Spinal cord (tissue), 10 donors: ENCODE measurements around the gene SLCO4A1. TPM values are rescaled to one million over a fixed set of nuclear protein-coding genes. Genes with fewer than 3 reads are reported as not detected.
A peak's percentile ranks its signal among the peaks of the same experiment; 100 is the strongest.

Experiments used
- DNase-seq, 6 donors: peaks; one replicate each; pipeline versions ENCODE4 v3.0.0 to v3.0.0-alpha.2; 2013 to 2015; ENCODE audit warnings: low spot score in 6 of 6, low read depth in 4 of 6
- H3K27ac ChIP-seq: one replicate; pipeline ENCODE4 v1.5.1; 2013; ENCODE audit warnings: low read depth, low read length, control low read depth
- H3K27me3 ChIP-seq: one replicate; pipeline ENCODE4 v1.6.1; 2013; ENCODE audit warnings: low read length; ENCODE audit not compliant: control insufficient read depth, insufficient read depth
- H3K36me3 ChIP-seq: one replicate; pipeline ENCODE4 v1.6.1; 2013; ENCODE audit warnings: low read length; ENCODE audit not compliant: control insufficient read depth, insufficient read depth
- H3K4me1 ChIP-seq: one replicate; pipeline ENCODE4 v1.6.1; 2013; ENCODE audit warnings: low read length; ENCODE audit not compliant: control insufficient read depth, insufficient read depth
- H3K4me3 ChIP-seq: one replicate; pipeline ENCODE4 v1.5.1; 2013; ENCODE audit warnings: low read depth, low read length, control low read depth
- H3K9me3 ChIP-seq: one replicate; pipeline ENCODE4 v1.6.1; 2013; ENCODE audit warnings: low read length; ENCODE audit not compliant: control insufficient read depth, insufficient read depth
- WGBS: methylation state at CpG from one replicate; pipeline ENCODE4 v1.1.5; 2013; ENCODE audit warnings: missing lambda C conversion rate; ENCODE audit not compliant: insufficient coverage; 5-methylcytosine and 5-hydroxymethylcytosine counted together
- polyA plus RNA-seq, 2 donors: library from polyadenylated mRNA; unstranded; fragments of 120-200 nt; gene quantifications; one replicate each; pipeline ENCODE4 v1.2.1, GENCODE V29; 2013; ENCODE audit not compliant: insufficient read length in 2 of 2
- total RNA-seq, 2 donors: library from RNA; depleted of rRNA in 1 of 2; stranded (reverse); fragments of 120-200 nt in 1 of 2; fragments of >200 nt in 1 of 2; gene quantifications; one replicate each; pipeline versions ENCODE4 v1.2.3 to v1.2.4, GENCODE V29; 2013 to 2014
- donor health status: healthy.

SLCO4A1 gene
- total and polyA plus RNA-seq, 4 donors = 2.3 to 12.1 (median 5.8) TPM

- no peak for DNase-seq
- Histone ChIP-seq H3K9me3 (no peaks in the 10 kb centered on the region), H3K4me3 (no peak overlapping the region), H3K27ac (no peak overlapping the region), H3K27me3 (peaks cover 2% of the 10 kb centered on the region), H3K36me3 (peaks cover 3% of the 10 kb centered on the region), H3K4me1 (peaks cover 67% of the 10 kb centered on the region)
- WGBS = 87% methylated on average over 25 of the region's 32 CpGs
Observed at GRCh38 chr20:62695448-62696414, 53.4 kb downstream of the SLCO4A1 start.

GRCh38 chr20:62696434-62696957 is 54.2 kb downstream of the SLCO4A1 start:
- Histone ChIP-seq H3K36me3 (peaks cover 3% of the 10 kb centered on the region), H3K9me3 (no peaks in the 10 kb centered on the region), H3K27ac (no peak overlapping the region), H3K4me3 (no peak overlapping the region), H3K27me3 (peaks cover 2% of the 10 kb centered on the region), H3K4me1 (peaks cover 59% of the 10 kb centered on the region)
- WGBS = 85% methylated on average over 4 of the region's 16 CpGs
- peak in 1 of 6 donors; percentile 60 for DNase-seq

- WGBS = 72% methylated on average over 10 of the region's 10 CpGs
- Histone ChIP-seq H3K27me3 (peaks cover 2% of the 10 kb centered on the region), H3K9me3 (no peaks in the 10 kb centered on the region), H3K4me3 (no peak overlapping the region), H3K36me3 (peaks cover 3% of the 10 kb centered on the region), H3K27ac (no peak overlapping the region), H3K4me1 (peaks cover 54% of the 10 kb centered on the region)
- DNase-seq = no peak
Observed at GRCh38 chr20:62696989-62697388, 54.7 kb downstream of the SLCO4A1 start.

GRCh38 chr20:62697468-62697912 is 55.2 kb downstream of the SLCO4A1 start:
- Histone ChIP-seq H3K9me3 (no peaks in the 10 kb centered on the region), H3K27ac (no peak overlapping the region), H3K36me3 (peaks cover 3% of the 10 kb centered on the region), H3K4me1 (peaks cover 49% of the 10 kb centered on the region), H3K27me3 (peaks cover 2% of the 10 kb centered on the region), H3K4me3 (no peak overlapping the region)
- peak in 2 of 6 donors; percentile 70 to 86 for DNase-seq
- WGBS = 15% methylated on average over 6 of the region's 11 CpGs

GRCh38 chr20:62698231-62698630 is 55.9 kb downstream of the SLCO4A1 start:
- WGBS = 92% methylated on average over 10 of the region's 14 CpGs
- no peak overlapping the region for H3K27ac ChIP-seq

GRCh38 chr20:62699296-62699695 is 57.0 kb downstream of the SLCO4A1 start:
- Histone ChIP-seq H3K27me3 (peaks cover 3% of the 10 kb centered on the region), H3K4me1 (peaks cover 52% of the 10 kb centered on the region), H3K4me3 (no peak overlapping the region), H3K36me3 (peaks cover 3% of the 10 kb centered on the region), H3K9me3 (no peaks in the 10 kb centered on the region), H3K27ac (no peak overlapping the region)
- WGBS = 96% methylated on average over 13 of the region's 19 CpGs
- DNase-seq = no peak

More at GRCh38 chr20:62698231-62698630, 55.9 kb downstream of the SLCO4A1 start:
- peaks cover 2% of the 10 kb centered on the region for H3K27me3 ChIP-seq
- DNase-seq = no peak
- H3K9me3 ChIP-seq = no peaks in the 10 kb centered on the region
- peaks cover 49% of the 10 kb centered on the region for H3K4me1 ChIP-seq
- H3K4me3 ChIP-seq = no peak overlapping the region
- peaks cover 3% of the 10 kb centered on the region for H3K36me3 ChIP-seq

- Histone ChIP-seq H3K4me3 (no peak overlapping the region), H3K36me3 (peaks cover 3% of the 10 kb centered on the region), H3K4me1 (peaks cover 57% of the 10 kb centered on the region), H3K27me3 (peaks cover 2% of the 10 kb centered on the region), H3K9me3 (no peaks in the 10 kb centered on the region), H3K27ac (no peak overlapping the region)
- DNase-seq = no peak
- 86% methylated on average over 10 of the region's 12 CpGs for WGBS
Observed at GRCh38 chr20:62699741-62700140, 57.4 kb downstream of the SLCO4A1 start.

- H3K4me3 ChIP-seq = no peak overlapping the region
- no peaks in the 10 kb centered on the region for H3K9me3 ChIP-seq
- H3K4me1 ChIP-seq = peaks cover 63% of the 10 kb centered on the region
- no peak overlapping the region for H3K27ac ChIP-seq
- H3K36me3 ChIP-seq = peaks cover 3% of the 10 kb centered on the region
- peak in 2 of 6 donors; percentile 78 to 93 for DNase-seq
- WGBS = 74% methylated on average over 13 of the region's 18 CpGs
- H3K27me3 ChIP-seq = peaks cover 2% of the 10 kb centered on the region
Observed at GRCh38 chr20:62700261-62700930, 58.1 kb downstream of the SLCO4A1 start.

GRCh38 chr20:62701161-62702012 is 59.1 kb downstream of the SLCO4A1 start:
- no peaks in the 10 kb centered on the region for H3K9me3 ChIP-seq
- H3K27ac ChIP-seq = no peak overlapping the region
- H3K27me3 ChIP-seq = peaks cover 2% of the 10 kb centered on the region
- H3K4me1 ChIP-seq = peaks cover 70% of the 10 kb centered on the region
- DNase-seq = no peak
- 93% methylated on average over 20 of the region's 24 CpGs for WGBS
- H3K36me3 ChIP-seq = peaks cover 3% of the 10 kb centered on the region
- no peak overlapping the region for H3K4me3 ChIP-seq
